Mesothelial cell of epicardium (in vitro differentiated cells): ENCODE data around the gene RECQL. TPM values are rescaled to one million over a fixed set of nuclear protein-coding genes. Genes with fewer than 3 reads are reported as not detected.

Experiments
- DNase-seq, 2 experiments: peaks; one replicate each; pipeline ENCODE4 v3.0.0; 2021; ENCODE audit warnings: low spot score in 2 of 2; ENCODE audit not compliant: unreplicated experiment in 2 of 2
- H3K27ac Mint-ChIP-seq: 2 replicates; pipeline ENCODE4 v1.8.0; 2021; ENCODE audit warnings: mixed read lengths
- H3K27me3 Mint-ChIP-seq: 2 replicates; pipeline ENCODE4 v1.8.0; 2021; ENCODE audit warnings: low read depth, mixed read lengths
- H3K36me3 Mint-ChIP-seq: 2 replicates; pipeline ENCODE4 v1.8.0; 2021; ENCODE audit warnings: mixed read lengths
- H3K4me1 Mint-ChIP-seq: 2 replicates; pipeline ENCODE4 v1.8.0; 2021; ENCODE audit warnings: mixed read lengths
- H3K4me3 Mint-ChIP-seq: 2 replicates; pipeline ENCODE4 v1.8.0; 2021; ENCODE audit warnings: mild to moderate bottlenecking, moderate library complexity, mixed read lengths
- H3K9me3 Mint-ChIP-seq: 2 replicates; pipeline ENCODE4 v1.8.0; 2021; ENCODE audit warnings: mixed read lengths
- total RNA-seq: library from RNA; stranded (reverse); gene quantifications from 3 replicates; pipeline ENCODE4 v1.2.1, GENCODE V29; 2021
- TF ChIP-seq, protein P1 (sequence below): fragments of 200-600 bp; sonication (generic); IDR thresholded peaks from one replicate; pipeline ENCODE4 v1.5.0; 2021; ENCODE audit warnings: antibody characterized with exemption; ENCODE audit not compliant: unreplicated experiment

The RECQL gene, protein sequence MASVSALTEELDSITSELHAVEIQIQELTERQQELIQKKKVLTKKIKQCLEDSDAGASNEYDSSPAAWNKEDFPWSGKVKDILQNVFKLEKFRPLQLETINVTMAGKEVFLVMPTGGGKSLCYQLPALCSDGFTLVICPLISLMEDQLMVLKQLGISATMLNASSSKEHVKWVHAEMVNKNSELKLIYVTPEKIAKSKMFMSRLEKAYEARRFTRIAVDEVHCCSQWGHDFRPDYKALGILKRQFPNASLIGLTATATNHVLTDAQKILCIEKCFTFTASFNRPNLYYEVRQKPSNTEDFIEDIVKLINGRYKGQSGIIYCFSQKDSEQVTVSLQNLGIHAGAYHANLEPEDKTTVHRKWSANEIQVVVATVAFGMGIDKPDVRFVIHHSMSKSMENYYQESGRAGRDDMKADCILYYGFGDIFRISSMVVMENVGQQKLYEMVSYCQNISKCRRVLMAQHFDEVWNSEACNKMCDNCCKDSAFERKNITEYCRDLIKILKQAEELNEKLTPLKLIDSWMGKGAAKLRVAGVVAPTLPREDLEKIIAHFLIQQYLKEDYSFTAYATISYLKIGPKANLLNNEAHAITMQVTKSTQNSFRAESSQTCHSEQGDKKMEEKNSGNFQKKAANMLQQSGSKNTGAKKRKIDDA
- total RNA-seq = 15.7 to 17.8 TPM (median 17.4 TPM) in 3 replicates

DNA sequence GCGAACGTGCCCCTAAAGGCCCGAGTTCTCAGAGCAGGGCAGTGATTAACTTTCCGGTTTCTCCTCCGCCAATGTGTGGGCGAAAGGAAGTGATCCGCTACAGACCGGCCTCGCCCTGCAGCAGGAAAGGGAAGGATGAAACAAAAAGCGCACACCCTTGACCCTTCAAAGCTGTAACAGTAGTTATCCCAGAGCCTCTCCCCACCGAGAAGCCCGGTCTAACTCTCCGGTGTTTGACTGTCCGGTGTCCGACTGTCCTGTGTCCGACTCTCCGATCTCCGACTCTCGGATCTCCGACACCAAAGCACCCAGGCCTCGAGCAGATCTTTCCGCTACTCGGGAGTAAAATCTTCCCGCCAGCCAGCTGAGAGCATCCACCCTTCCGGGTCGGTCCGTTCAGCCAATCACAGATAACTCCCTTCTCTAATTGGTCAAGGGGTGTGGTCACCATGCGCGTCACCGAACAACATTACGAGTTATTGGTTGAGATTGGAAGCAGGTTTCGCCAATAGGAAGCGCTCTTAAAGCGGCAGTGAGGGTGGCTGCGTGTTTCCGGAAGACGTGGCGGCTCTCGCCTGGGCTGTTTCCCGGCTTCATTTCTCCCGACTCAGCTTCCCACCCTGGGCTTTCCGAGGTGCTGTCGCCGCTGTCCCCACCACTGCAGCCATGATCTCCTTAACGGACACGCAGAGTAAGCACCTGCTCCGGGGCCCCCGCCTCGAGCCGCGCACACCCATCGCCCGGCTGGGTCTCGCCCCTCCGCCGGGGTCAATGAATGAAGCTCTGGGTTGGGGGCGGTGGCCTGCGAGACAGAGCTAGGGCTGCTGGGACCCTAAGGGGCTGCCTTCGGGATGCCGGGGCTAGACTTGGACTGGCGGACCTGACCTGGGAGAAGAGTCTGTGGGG is at the start of gene RECQL, which contains the start of gene GOLT1B:
TSS of gene RECQL (minus strand) at position 378 of the 906 bp plus-strand sequence. CDS start 2,065 bp downstream, outside the sequence.
TSS of gene GOLT1B (plus strand) at position 532 of the 906 bp plus-strand sequence. CDS start at position 667, 135 bp downstream.
- Mint-ChIP-seq H3K36me3 (peaks cover 7% of the 10 kb centered on the region), H3K4me3 (no peak within 1 kb of the TSS), H3K27ac (no peak within 1 kb of the TSS), H3K27me3 (no peaks in the 10 kb centered on the region), H3K4me1 (peaks cover 20% of the 10 kb centered on the region), H3K9me3 (no peaks in the 10 kb centered on the region)
- peak; percentile 79 to 89 for DNase-seq
- TF ChIP-seq, protein P1, sequence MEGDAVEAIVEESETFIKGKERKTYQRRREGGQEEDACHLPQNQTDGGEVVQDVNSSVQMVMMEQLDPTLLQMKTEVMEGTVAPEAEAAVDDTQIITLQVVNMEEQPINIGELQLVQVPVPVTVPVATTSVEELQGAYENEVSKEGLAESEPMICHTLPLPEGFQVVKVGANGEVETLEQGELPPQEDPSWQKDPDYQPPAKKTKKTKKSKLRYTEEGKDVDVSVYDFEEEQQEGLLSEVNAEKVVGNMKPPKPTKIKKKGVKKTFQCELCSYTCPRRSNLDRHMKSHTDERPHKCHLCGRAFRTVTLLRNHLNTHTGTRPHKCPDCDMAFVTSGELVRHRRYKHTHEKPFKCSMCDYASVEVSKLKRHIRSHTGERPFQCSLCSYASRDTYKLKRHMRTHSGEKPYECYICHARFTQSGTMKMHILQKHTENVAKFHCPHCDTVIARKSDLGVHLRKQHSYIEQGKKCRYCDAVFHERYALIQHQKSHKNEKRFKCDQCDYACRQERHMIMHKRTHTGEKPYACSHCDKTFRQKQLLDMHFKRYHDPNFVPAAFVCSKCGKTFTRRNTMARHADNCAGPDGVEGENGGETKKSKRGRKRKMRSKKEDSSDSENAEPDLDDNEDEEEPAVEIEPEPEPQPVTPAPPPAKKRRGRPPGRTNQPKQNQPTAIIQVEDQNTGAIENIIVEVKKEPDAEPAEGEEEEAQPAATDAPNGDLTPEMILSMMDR = no peak

DNA sequence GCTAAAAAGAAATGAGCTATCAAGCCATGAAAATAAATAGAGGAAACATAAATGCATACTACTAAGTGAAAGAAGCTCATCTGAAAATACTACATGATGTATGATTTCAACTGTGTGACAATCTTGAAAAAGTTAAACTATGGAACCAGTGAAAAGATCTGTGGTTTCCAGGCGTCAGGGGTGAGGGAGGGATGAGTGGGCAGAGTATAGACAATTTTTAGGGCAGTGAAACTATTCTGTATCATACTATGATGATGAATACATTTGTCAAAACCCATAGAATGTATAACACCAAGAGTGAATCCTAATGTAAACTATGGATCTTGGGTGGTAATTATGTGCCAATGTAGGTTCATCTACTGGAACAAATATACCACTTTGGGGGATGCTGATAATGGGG is 46.0 kb upstream of the RECQL start:
- TF ChIP-seq, protein P1 = no peak
- no peaks in the 10 kb centered on the region for H3K36me3 Mint-ChIP-seq
- no peak overlapping the region for H3K4me3 Mint-ChIP-seq
- H3K9me3 Mint-ChIP-seq = no peaks in the 10 kb centered on the region
- no peak for DNase-seq
- no peak overlapping the region for H3K27ac Mint-ChIP-seq
- H3K4me1 Mint-ChIP-seq = peaks cover 3% of the 10 kb centered on the region
- H3K27me3 Mint-ChIP-seq = peaks cover 2% of the 10 kb centered on the region

DNA sequence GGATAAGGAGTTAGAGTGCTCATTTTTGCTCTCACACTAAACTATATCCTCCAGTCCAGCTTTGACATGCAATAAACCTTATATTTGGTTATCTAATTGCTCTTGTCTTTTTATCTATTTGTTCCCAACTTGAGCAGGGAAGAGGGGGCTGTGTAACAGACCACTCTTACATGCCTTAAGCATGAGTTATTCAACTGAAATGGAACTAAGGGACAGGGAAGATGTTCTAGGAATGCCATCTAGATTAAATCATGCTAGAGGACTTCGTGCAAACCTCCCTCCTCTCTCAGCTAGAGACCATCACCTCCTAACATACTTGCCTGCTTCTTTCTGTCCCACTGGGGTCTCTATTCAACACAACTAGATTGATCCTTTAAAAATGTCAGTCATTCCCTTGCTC is 45.3 kb upstream of the RECQL start:
- Mint-ChIP-seq H3K4me3 (no peak overlapping the region), H3K27ac (no peak overlapping the region), H3K9me3 (no peaks in the 10 kb centered on the region), H3K27me3 (peaks cover 2% of the 10 kb centered on the region), H3K36me3 (no peaks in the 10 kb centered on the region), H3K4me1 (peaks cover under 1% of the 10 kb centered on the region)
- TF ChIP-seq, protein P1 = no peak
- no peak for DNase-seq

DNA sequence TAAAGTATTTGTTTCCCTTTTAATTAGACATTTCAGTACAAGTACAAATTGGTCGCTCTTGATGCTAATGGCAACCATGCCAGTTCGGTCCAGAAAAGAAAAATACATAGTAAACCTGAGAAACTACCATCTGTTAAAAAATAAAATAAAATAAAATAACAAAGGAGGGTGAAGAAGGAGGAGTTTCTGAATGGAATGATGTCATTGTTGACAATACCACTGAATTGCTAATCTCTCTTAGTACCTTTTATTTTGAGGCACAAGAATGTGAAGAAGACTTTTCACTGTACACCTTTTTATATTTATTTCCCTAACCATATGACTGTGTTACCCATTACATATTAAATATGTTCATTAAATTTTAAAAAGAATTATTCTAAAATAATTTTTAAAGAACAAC is 44.1 kb upstream of the RECQL start:
- TF ChIP-seq, protein P1 = no peak
- Mint-ChIP-seq H3K27ac (no peak overlapping the region), H3K36me3 (no peaks in the 10 kb centered on the region), H3K4me1 (no peaks in the 10 kb centered on the region), H3K4me3 (no peak overlapping the region), H3K27me3 (peaks cover 2% of the 10 kb centered on the region), H3K9me3 (no peaks in the 10 kb centered on the region)
- DNase-seq = no peak

DNA sequence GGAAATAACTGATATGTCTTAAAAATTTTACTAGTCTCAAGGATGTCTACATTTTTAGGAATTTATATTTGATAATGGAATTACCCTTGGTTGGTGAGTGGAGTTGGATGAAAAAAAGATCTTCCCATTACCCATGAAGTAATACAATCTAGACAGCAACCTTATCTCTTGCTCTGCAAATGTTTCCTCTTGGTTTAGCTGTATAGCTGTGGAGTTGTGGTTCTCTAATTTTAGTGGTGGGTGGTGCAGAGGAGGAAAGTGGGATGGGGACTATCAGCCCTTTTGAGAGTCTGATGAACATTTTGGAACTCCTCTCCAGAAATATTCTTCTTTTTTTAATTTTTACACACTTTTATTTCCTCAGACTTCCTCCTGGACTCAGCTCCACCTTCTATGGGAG is 41.7 kb upstream of the RECQL start:
- Mint-ChIP-seq H3K36me3 (no peaks in the 10 kb centered on the region), H3K4me1 (no peaks in the 10 kb centered on the region), H3K9me3 (no peaks in the 10 kb centered on the region), H3K27me3 (peaks cover 7% of the 10 kb centered on the region), H3K4me3 (no peak overlapping the region), H3K27ac (no peak overlapping the region)
- DNase-seq = no peak
- TF ChIP-seq, protein P1 = no peak
